Loucy (cell line): Measurements from ENCODE around the gene MRLN.

Experiments used
- H2AFZ ChIP-seq: fragments of 200-600 bp; sonication (generic); 2 replicates; pipeline ENCODE4 v1.6.0; 2016; ENCODE audit warnings: antibody characterized with exemption, mild to moderate bottlenecking, low read length, moderate library complexity
- H3F3A ChIP-seq: fragments of 200-600 bp; 2 replicates; pipeline ENCODE4 v1.6.0; 2016; ENCODE audit warnings: antibody characterized with exemption, low read depth, mild to moderate bottlenecking
- H3K27me3 ChIP-seq: fragments of 200-600 bp; sonication (generic); 2 replicates; pipeline ENCODE4 v1.6.1; 2014; ENCODE audit warnings: low read length, mild to moderate bottlenecking; ENCODE audit not compliant: insufficient read depth, poor library complexity, severe bottlenecking
- H3K36me3 ChIP-seq: fragments of 200-600 bp; sonication (generic); 2 replicates; pipeline ENCODE4 v1.6.1; 2016; ENCODE audit warnings: low read length; ENCODE audit not compliant: insufficient read depth
- H3K4me1 ChIP-seq: fragments of 200-600 bp; sonication (generic); 2 replicates; pipeline ENCODE4 v1.5.1; 2014; ENCODE audit warnings: low read length, mild to moderate bottlenecking; ENCODE audit not compliant: insufficient read depth, poor library complexity, severe bottlenecking
- H3K4me2 ChIP-seq: fragments of 200-600 bp; sonication (generic); 2 replicates; pipeline ENCODE4 v1.6.0; 2014; ENCODE audit warnings: antibody characterized with exemption, low read length, low read depth, mild to moderate bottlenecking; ENCODE audit not compliant: poor library complexity, severe bottlenecking
- H3K4me3 ChIP-seq: fragments of 200-600 bp; sonication (generic); 2 replicates; pipeline ENCODE4 v1.5.1; 2014; ENCODE audit warnings: low read length, mild to moderate bottlenecking, mixed read lengths; ENCODE audit not compliant: poor library complexity, severe bottlenecking
- H3K79me2 ChIP-seq: fragments of 200-600 bp; sonication (generic); 2 replicates; pipeline ENCODE4 v1.6.1; 2014; ENCODE audit warnings: low read length; ENCODE audit not compliant: insufficient read depth
- H3K9ac ChIP-seq: fragments of 200-600 bp; sonication (generic); 2 replicates; pipeline ENCODE4 v1.6.0; 2014; ENCODE audit warnings: mild to moderate bottlenecking, low read depth, low read length, moderate library complexity; ENCODE audit not compliant: poor library complexity, severe bottlenecking
- H3K9me2 ChIP-seq: fragments of 200-600 bp; sonication (generic); replicated peaks from 2 replicates; pipeline ENCODE4 v1.6.1; 2016; ENCODE audit warnings: low read depth, low read length, mixed read lengths
- H3K9me3 ChIP-seq: fragments of 200-600 bp; sonication (generic); 2 replicates; pipeline ENCODE4 v1.6.1; 2014; ENCODE audit warnings: mild to moderate bottlenecking, antibody characterized with exemption, low read length, low read depth; ENCODE audit not compliant: insufficient read depth
- H4K20me1 ChIP-seq: fragments of 200-600 bp; sonication (generic); 2 replicates; pipeline ENCODE4 v1.6.0; 2014; ENCODE audit warnings: antibody characterized with exemption, low read length, mild to moderate bottlenecking; ENCODE audit not compliant: insufficient read depth, poor library complexity, severe bottlenecking
- CTCF ChIP-seq: fragments of 200-600 bp; sonication (generic); conservative IDR thresholded peaks from 2 replicates; pipeline ENCODE4 v1.5.1; 2014; ENCODE audit warnings: mild to moderate bottlenecking, antibody characterized with exemption, low read length
- EZH2phosphoT487 ChIP-seq: fragments of 200-600 bp; IDR thresholded peaks from 2 replicates; pipeline ENCODE4 v1.6.1; 2018; ENCODE audit warnings: antibody characterized with exemption, mild to moderate bottlenecking, moderate library complexity, borderline replicate concordance

Gene MRLN

GRCh38 chr10:59741583-59741982, 11.7 kb downstream of the MRLN start:
- H3K4me2 ChIP-seq: no peak overlapping the region
- H3K9ac ChIP-seq: no peak overlapping the region
- TF ChIP-seq EZH2phosphoT487 (no peak), CTCF (no peak)
- no peaks in the 10 kb centered on the region for H4K20me1 ChIP-seq
- H2AFZ ChIP-seq: no peak overlapping the region
- no peaks in the 10 kb centered on the region for H3K36me3 ChIP-seq
- no peaks in the 10 kb centered on the region for H3K9me3 ChIP-seq
- no peaks in the 10 kb centered on the region for H3F3A ChIP-seq
- H3K9me2 ChIP-seq: no peaks in the 10 kb centered on the region
- H3K4me1 ChIP-seq: no peaks in the 10 kb centered on the region
- no peaks in the 10 kb centered on the region for H3K27me3 ChIP-seq
- no peak overlapping the region for H3K4me3 ChIP-seq
- H3K79me2 ChIP-seq: no peaks in the 10 kb centered on the region

GRCh38 chr10:59741048-59741447, 12.2 kb downstream of the MRLN start:
- Histone ChIP-seq H4K20me1 (no peaks in the 10 kb centered on the region), H3K9ac (no peak overlapping the region), H3K9me2 (no peaks in the 10 kb centered on the region), H3K36me3 (no peaks in the 10 kb centered on the region), H3K4me3 (no peak overlapping the region), H2AFZ (no peak overlapping the region), H3K27me3 (no peaks in the 10 kb centered on the region), H3F3A (no peaks in the 10 kb centered on the region), H3K4me2 (no peak overlapping the region), H3K79me2 (no peaks in the 10 kb centered on the region), H3K9me3 (no peaks in the 10 kb centered on the region), H3K4me1 (no peaks in the 10 kb centered on the region)
- TF ChIP-seq CTCF (no peak), EZH2phosphoT487 (no peak)

GRCh38 chr10:59736749-59737148, 16.5 kb downstream of the MRLN start:
- Histone ChIP-seq H3K4me3 (no peak overlapping the region), H3K9me2 (no peaks in the 10 kb centered on the region), H3K9ac (no peak overlapping the region), H3K4me2 (no peak overlapping the region), H3F3A (no peaks in the 10 kb centered on the region), H4K20me1 (no peaks in the 10 kb centered on the region), H3K4me1 (no peaks in the 10 kb centered on the region), H2AFZ (no peak overlapping the region), H3K27me3 (no peaks in the 10 kb centered on the region), H3K9me3 (no peaks in the 10 kb centered on the region), H3K79me2 (no peaks in the 10 kb centered on the region), H3K36me3 (no peaks in the 10 kb centered on the region)
- TF ChIP-seq CTCF (no peak), EZH2phosphoT487 (no peak)
